Upper lobe of left lung (tissue), 6 donors: ENCODE data around the gene UBE2N. TPM values are rescaled to one million over a fixed set of nuclear protein-coding genes. Genes with fewer than 3 reads are reported as not detected.
A peak's percentile ranks its signal among the peaks of the same experiment; 100 is the strongest.

Source experiments
- ATAC-seq, 2 donors: fragments of 200-7000 bp; cut with Tn5 transposase; one replicate each; pipeline ENCODE4 v1.9.1; 2022; ENCODE audit warnings: mild to moderate bottlenecking in 2 of 2, moderate library complexity in 2 of 2; ENCODE audit not compliant: low FRiP score in 2 of 2
- DNase-seq, 2 donors: peaks; one replicate each; pipeline ENCODE4 v3.0.0-alpha.2; 2019 to 2020
- H3K27ac ChIP-seq, 4 donors: fragments of 200-600 bp; sonication (generic); one replicate each; pipeline ENCODE4 v1.5.1; 2016 to 2019
- H3K27me3 ChIP-seq, 4 donors: fragments of 200-600 bp; sonication (generic); one replicate each; pipeline ENCODE4 v1.5.1; 2017 to 2019
- H3K36me3 ChIP-seq, 4 donors: fragments of 200-600 bp; sonication (generic); one replicate each; pipeline ENCODE4 v1.5.1; 2016 to 2019
- H3K4me1 ChIP-seq, 4 donors: fragments of 200-600 bp; sonication (generic); one replicate each; pipeline ENCODE4 v1.5.1; 2018 to 2019
- H3K4me3 ChIP-seq, 4 donors: fragments of 200-600 bp; sonication (generic); one replicate each; pipeline ENCODE4 v1.5.1; 2017 to 2019; ENCODE audit warnings: mild to moderate bottlenecking in 2 of 4, moderate library complexity in 1 of 4
- H3K9me3 ChIP-seq, 4 donors: fragments of 200-600 bp; sonication (generic); one replicate each; pipeline ENCODE4 v1.5.1; 2018 to 2019
- CTCF ChIP-seq, 6 experiments: fragments of 450-650 bp in 4 of 6; fragments of 200-600 bp in 2 of 6; sonication (generic) in 2 of 6; IDR thresholded peaks; one replicate each; pipeline ENCODE4 v1.5.1; 2016 to 2019; ENCODE audit warnings: antibody characterized with exemption in 6 of 6
- EP300 ChIP-seq, 4 donors: sonication (generic); formaldehyde crosslinking; IDR thresholded peaks; one replicate each; pipeline ENCODE4 v1.5.1; 2017; ENCODE audit warnings: antibody characterized with exemption in 4 of 4, control low read depth in 2 of 4
- POLR2A ChIP-seq, 4 donors: fragments of 450-650 bp; IDR thresholded peaks; one replicate each; pipeline ENCODE4 v1.5.1; 2016 to 2017; ENCODE audit warnings: antibody characterized with exemption in 4 of 4, mild to moderate bottlenecking in 2 of 4
- POLR2AphosphoS5 ChIP-seq, 2 donors: sonication (generic); formaldehyde crosslinking; IDR thresholded peaks; one replicate each; pipeline ENCODE4 v1.5.1; 2017; ENCODE audit warnings: antibody characterized with exemption in 2 of 2
- WGBS, 2 donors: methylation state at CpG; one replicate each; pipeline ENCODE4 v1.1.5; 2017 to 2018; 5-methylcytosine and 5-hydroxymethylcytosine counted together
- total RNA-seq, 6 donors: library from RNA; depleted of rRNA in 4 of 6; stranded (reverse); fragments of >200 nt in 4 of 6; gene quantifications; one replicate each; pipeline versions ENCODE4 v1.1.0 to v1.2.1, GENCODE V29; 2016 to 2021
- donor health status: DM: no; HTN: no; CAD: no; lungs with moderate emphysema.
- donor health status: DM: no; HTN: yes; CAD: no; lungs with severe emphysema.

UBE2N gene
- total RNA-seq, 6 donors from 2014 or later = 10.0 to 78.1 (median 46.3) TPM

GRCh38 chr12:93442411-93443340 lies 929 bp upstream of the UBE2N start:
- ATAC-seq = no peak
- H3K4me1 ChIP-seq = peaks cover 25 to 40% (median 29%) of the 10 kb centered on the region in 4 donors

GRCh38 chr12:93441081-93441616 lies 598 bp downstream of the UBE2N start:
- no peaks in the 10 kb centered on the region for H3K27me3 ChIP-seq
- DNase-seq (peak; percentile 54 to 91), ATAC-seq (peak in 1 of 2 donors; percentile 58)
- WGBS, 2 donors = 1% methylated on average over 11 to 31 of the region's 55 CpGs
- H3K27ac ChIP-seq = peak overlapping the region; percentile 90 to 97 (median 96)
- TF ChIP-seq POLR2A (IDR thresholded peaks at IDR 0.05) = no peak
- no peak for TF ChIP-seq EP300 (IDR thresholded peaks at IDR 0.05)
- TF ChIP-seq POLR2AphosphoS5 (IDR thresholded peaks at IDR 0.05) = no peak
- TF ChIP-seq CTCF (IDR thresholded peaks at IDR 0.05) = no peak
- H3K9me3 ChIP-seq = no peaks in the 10 kb centered on the region
- peaks cover 25 to 50% (median 33%) of the 10 kb centered on the region in 4 donors for H3K4me1 ChIP-seq
- H3K36me3 ChIP-seq = no peaks in the 10 kb centered on the region
- peak overlapping the region; percentile 96 to 100 (median 99) for H3K4me3 ChIP-seq

More at GRCh38 chr12:93442411-93443340, 929 bp upstream of the UBE2N start:
- TF ChIP-seq POLR2A (IDR thresholded peaks at IDR 0.05) = no peak
- TF ChIP-seq POLR2AphosphoS5 (IDR thresholded peaks at IDR 0.05) = no peak
- TF ChIP-seq CTCF (IDR thresholded peaks at IDR 0.05) = no peak
- TF ChIP-seq EP300 (IDR thresholded peaks at IDR 0.05) = no peak
- Histone ChIP-seq H3K4me3 (peak overlapping the region; percentile 96 to 100 (median 99)), H3K27me3 (no peaks in the 10 kb centered on the region), H3K9me3 (no peaks in the 10 kb centered on the region), H3K27ac (peak overlapping the region; percentile 90 to 97 (median 96)), H3K36me3 (no peaks in the 10 kb centered on the region)
- 8 to 9% methylated on average over 19 of the region's 19 CpGs for WGBS, 2 donors
- no peak for DNase-seq

GRCh38 chr12:93440043-93440835 lies 1.5 kb downstream of the UBE2N start:
- TF ChIP-seq POLR2AphosphoS5 (IDR thresholded peaks at IDR 0.05) (no peak), CTCF (IDR thresholded peaks at IDR 0.05) (no peak), EP300 (IDR thresholded peaks at IDR 0.05) (no peak), POLR2A (IDR thresholded peaks at IDR 0.05) (no peak)
- no peak for DNase-seq
- no peaks in the 10 kb centered on the region for H3K9me3 ChIP-seq
- H3K27me3 ChIP-seq = no peaks in the 10 kb centered on the region
- no peaks in the 10 kb centered on the region for H3K36me3 ChIP-seq
- WGBS, 2 donors = 22 to 28% methylated on average over 12 of the region's 12 CpGs
- no peak for ATAC-seq
- peaks cover 25 to 58% (median 36%) of the 10 kb centered on the region in 4 donors for H3K4me1 ChIP-seq
- H3K27ac ChIP-seq = no peak overlapping the region
- H3K4me3 ChIP-seq = peak overlapping the region; percentile 96 to 100 (median 99)

- ATAC-seq (no peak), DNase-seq (no peak)
- Histone ChIP-seq H3K36me3 (no peaks in the 10 kb centered on the region), H3K4me3 (no peak overlapping the region), H3K9me3 (no peaks in the 10 kb centered on the region), H3K27ac (no peak overlapping the region), H3K27me3 (no peaks in the 10 kb centered on the region), H3K4me1 (peaks cover 32 to 76% (median 47%) of the 10 kb centered on the region in 4 donors)
- no peak for TF ChIP-seq EP300 (IDR thresholded peaks at IDR 0.05)
- no peak for TF ChIP-seq POLR2A (IDR thresholded peaks at IDR 0.05)
- TF ChIP-seq CTCF (IDR thresholded peaks at IDR 0.05) = no peak
- no peak for TF ChIP-seq POLR2AphosphoS5 (IDR thresholded peaks at IDR 0.05)
- 78 to 83% methylated on average over 3 of the region's 3 CpGs for WGBS, 2 donors
These were observed 3.3 kb downstream of the UBE2N start for GRCh38 chr12:93438266-93439050.
